Keratinocyte (primary cell): ENCODE measurements around the gene ANO7. TPM values are rescaled to one million over a fixed set of nuclear protein-coding genes. Genes with fewer than 3 reads are reported as not detected.

Experiments used
- DNase-seq: peaks from one replicate; pipeline ENCODE4 v3.0.0-alpha.2; 2011; ENCODE audit warnings: low read depth, missing footprints, low spot score
- FAIRE-seq: peaks from 2 replicates; lab custom pipeline; 2011; peaks lifted over from hg19 to GRCh38; lab: Jason Lieb, UNC
- H2AFZ ChIP-seq: 2 replicates; pipeline ENCODE4 v1.6.0; 2012; ENCODE audit warnings: low read length, control low read depth, inconsistent platforms; ENCODE audit not compliant: control insufficient read depth
- H3K27ac ChIP-seq: 2 replicates; pipeline ENCODE4 v1.5.1; 2011; ENCODE audit warnings: low read length; ENCODE audit not compliant: control insufficient read depth, insufficient read depth
- H3K27me3 ChIP-seq: 3 replicates; pipeline ENCODE4 v1.6.0; 2011; ENCODE audit warnings: low read length; ENCODE audit not compliant: control insufficient read depth, insufficient read depth; ENCODE audit errors: extremely low read depth
- H3K36me3 ChIP-seq, 2 experiments: 2 replicates in 1 of 2; 3 replicates in 1 of 2; pipeline ENCODE4 v1.5.1; 2011; ENCODE audit warnings: low read length in 2 of 2, mild to moderate bottlenecking in 1 of 2; ENCODE audit not compliant: control insufficient read depth in 2 of 2, insufficient read depth in 2 of 2; ENCODE audit errors: extremely low read depth in 1 of 2
- H3K4me1 ChIP-seq: 3 replicates; pipeline ENCODE4 v1.5.1; 2011; ENCODE audit warnings: low read length; ENCODE audit not compliant: control insufficient read depth, insufficient read depth; ENCODE audit errors: extremely low read depth
- H3K4me2 ChIP-seq: 3 replicates; pipeline ENCODE4 v1.6.0; 2011; ENCODE audit warnings: low read depth, low read length; ENCODE audit not compliant: control insufficient read depth, insufficient read depth; ENCODE audit errors: extremely low read depth
- H3K4me3 ChIP-seq, 3 experiments: fragments of 200-600 bp in 1 of 3; sonication (generic) in 1 of 3; 2 replicates in 2 of 3; 3 replicates in 1 of 3; pipeline ENCODE4 v1.5.1; 2011 to 2016; ENCODE audit warnings: low read length in 3 of 3, mild to moderate bottlenecking in 3 of 3, control low read depth in 2 of 3, inconsistent platforms in 1 of 3, low read depth in 1 of 3, mixed read lengths in 1 of 3, mixed run types in 1 of 3, moderate library complexity in 1 of 3; ENCODE audit not compliant: control insufficient read depth in 2 of 3, insufficient read depth in 2 of 3; ENCODE audit errors: extremely low read depth in 1 of 3
- H3K79me2 ChIP-seq: 2 replicates; pipeline ENCODE4 v1.6.0; 2012; ENCODE audit warnings: low read length; ENCODE audit not compliant: control insufficient read depth, insufficient read depth
- H3K9ac ChIP-seq: 3 replicates; pipeline ENCODE4 v1.6.0; 2011; ENCODE audit warnings: low read length; ENCODE audit not compliant: control insufficient read depth, insufficient read depth; ENCODE audit errors: extremely low read depth
- H3K9me1 ChIP-seq: 3 replicates; pipeline ENCODE4 v1.6.0; 2011; ENCODE audit warnings: low read length; ENCODE audit not compliant: control insufficient read depth, insufficient read depth; ENCODE audit errors: extremely low read depth
- H3K9me3 ChIP-seq: 2 replicates; pipeline ENCODE4 v1.5.1; 2012; ENCODE audit warnings: low read depth, low read length; ENCODE audit not compliant: control insufficient read depth
- H4K20me1 ChIP-seq: 3 replicates; pipeline ENCODE4 v1.6.0; 2011; ENCODE audit warnings: low read length; ENCODE audit not compliant: control insufficient read depth, insufficient read depth; ENCODE audit errors: extremely low read depth
- CTCF ChIP-seq, 3 experiments: IDR thresholded peaks in 1 of 3; conservative IDR thresholded peaks in 1 of 3; optimal IDR thresholded peaks in 1 of 3; 2 replicates in 2 of 3; 3 replicates in 1 of 3; pipeline versions ENCODE3 to v1.5.1; 2011; ENCODE audit warnings: low read length in 3 of 3, mild to moderate bottlenecking in 3 of 3, moderate library complexity in 2 of 3, control low read depth in 1 of 3, inconsistent platforms in 1 of 3; ENCODE audit not compliant: insufficient read depth in 2 of 3; ENCODE audit errors: extremely low read depth in 1 of 3
- EZH2 ChIP-seq: IDR thresholded peaks from one replicate; pipeline ENCODE4 v1.6.1; 2012; ENCODE audit warnings: inconsistent platforms, mild to moderate bottlenecking, low read length, moderate library complexity
- dilution Hi-C: fragments of 300-500 bp; cut with MboI; formaldehyde crosslinking; loops from one replicate; pipeline ENCODE4 v1.7.0; 2020; ENCODE audit warnings: low sequenced_read_pairs; ENCODE audit not compliant: extremely low pct_ligation_motif_present
- polyA plus RNA-seq, 5 experiments: library from polyadenylated mRNA; depleted of rRNA in 3 of 5; stranded (reverse) in 3 of 5; stranded (forward) in 1 of 5; unstranded in 1 of 5; fragments of >200 nt; gene quantifications; 1 replicate in 1 of 5; 2 replicates in 3 of 5; 3 replicates in 1 of 5; pipeline versions ENCODE4 v1.2.1 to v1.2.3, GENCODE V29; 2011 to 2012; ENCODE audit warnings: missing spikeins in 2 of 5, low read depth in 1 of 5, low replicate concordance in 1 of 5

Gene ANO7
- polyA plus RNA-seq, 1 donor (not counting 4 experiments of a cell fraction or from before 2014, with no cell fraction given): 0.14 TPM

- H3K79me2 ChIP-seq: peaks cover 2% of the 10 kb centered on the region
- no peak for DNase-seq
- H3K9me3 ChIP-seq: no peaks in the 10 kb centered on the region
- H3K27me3 ChIP-seq: no peaks in the 10 kb centered on the region
- H4K20me1 ChIP-seq: peaks cover 12% of the 10 kb centered on the region
- no peak overlapping the region for H2AFZ ChIP-seq
- H3K4me3 ChIP-seq: no peak overlapping the region
- H3K36me3 ChIP-seq: peaks cover 71 to 73% of the 10 kb centered on the region in 2 experiments
- no peaks in the 10 kb centered on the region for H3K9me1 ChIP-seq
- no peak overlapping the region for H3K27ac ChIP-seq
- no peaks in the 10 kb centered on the region for H3K4me1 ChIP-seq
- no peak overlapping the region for H3K4me2 ChIP-seq
- TF ChIP-seq CTCF (optimal IDR thresholded peaks at IDR 0.05 in 1 of 3, IDR thresholded peaks at IDR 0.05 in 1 of 3, conservative IDR thresholded peaks at IDR 0.05 in 1 of 3; ENCODE audit: extremely low read depth in 1 of 3, insufficient read depth in 2 of 3, low read length in 3 of 3) (no peak), EZH2 (no peak)
- dilution Hi-C loops: no loop called here
- FAIRE-seq: no peak
- no peak overlapping the region for H3K9ac ChIP-seq
These were observed 46.7 kb downstream of the ANO7 start for GRCh38 chr2:241234962-241235740.

- Histone ChIP-seq H2AFZ (no peak overlapping the region), H3K27ac (no peak overlapping the region), H3K9me3 (no peaks in the 10 kb centered on the region), H3K36me3 (peaks cover 67 to 76% of the 10 kb centered on the region in 2 experiments), H3K4me2 (no peak overlapping the region), H3K4me3 (no peak overlapping the region), H3K4me1 (no peaks in the 10 kb centered on the region), H3K27me3 (no peaks in the 10 kb centered on the region), H3K79me2 (peaks cover 5% of the 10 kb centered on the region), H3K9ac (no peak overlapping the region), H3K9me1 (no peaks in the 10 kb centered on the region), H4K20me1 (peaks cover 9% of the 10 kb centered on the region)
- TF ChIP-seq CTCF (optimal IDR thresholded peaks at IDR 0.05 in 1 of 3, IDR thresholded peaks at IDR 0.05 in 1 of 3, conservative IDR thresholded peaks at IDR 0.05 in 1 of 3; ENCODE audit: extremely low read depth in 1 of 3, insufficient read depth in 2 of 3, low read length in 3 of 3) (no peak), EZH2 (no peak)
- FAIRE-seq: no peak
- dilution Hi-C loops: no loop called here
- DNase-seq: no peak
These were observed 47.5 kb downstream of the ANO7 start for GRCh38 chr2:241235859-241236593.
